Activated naive CD8-positive, alpha-beta T cell treated with anti-CD3 and anti-CD28 coated beads, Interleukin-2, amount 50 U/mL, for 24 hours (primary cell): ENCODE data around the gene FIGNL1.
"Not testable (repeated sequence)": the region's sequence is repeated elsewhere in the genome, so short reads cannot be mapped to it uniquely, and the experiment has no call there.

ENCODE experiments used
- ATAC-seq: fragments of 150-1000 bp; cut with Tn5 transposase; one replicate; pipeline ENCODE4 v1.10.0; 2021
- DNase-seq: peaks from one replicate; pipeline ENCODE4 v3.0.0; 2021
- H3K27ac Mint-ChIP-seq: one replicate; pipeline ENCODE4 v1.8.0; 2021; ENCODE audit warnings: mild to moderate bottlenecking, mixed read lengths
- H3K27me3 Mint-ChIP-seq: one replicate; pipeline ENCODE4 v1.8.0; 2021; ENCODE audit warnings: mixed read lengths
- H3K36me3 Mint-ChIP-seq: one replicate; pipeline ENCODE4 v1.8.0; 2021; ENCODE audit warnings: low read depth, mixed read lengths
- H3K4me1 Mint-ChIP-seq: one replicate; pipeline ENCODE4 v1.8.0; 2021; ENCODE audit warnings: mixed read lengths
- H3K4me3 Mint-ChIP-seq: one replicate; pipeline ENCODE4 v1.8.0; 2021; ENCODE audit warnings: mild to moderate bottlenecking, moderate library complexity, mixed read lengths
- H3K9me3 Mint-ChIP-seq: one replicate; pipeline ENCODE4 v1.8.0; 2021; ENCODE audit warnings: mixed read lengths

Gene FIGNL1

GRCh38 chr7:50462361-50462760 is 12.2 kb upstream of the FIGNL1 start:
- ATAC-seq, result no peak
- no peaks in the 10 kb centered on the region for H3K27me3 Mint-ChIP-seq
- no peak for DNase-seq
- no peaks in the 10 kb centered on the region for H3K9me3 Mint-ChIP-seq
- no peak overlapping the region for H3K4me3 Mint-ChIP-seq
- H3K27ac Mint-ChIP-seq, result no peak overlapping the region
- no peaks in the 10 kb centered on the region for H3K36me3 Mint-ChIP-seq
- H3K4me1 Mint-ChIP-seq, result peaks cover 3% of the 10 kb centered on the region

GRCh38 chr7:50461695-50462094 is 11.5 kb upstream of the FIGNL1 start:
- ATAC-seq (no peak), DNase-seq (no peak)
- H3K9me3 Mint-ChIP-seq, result no peaks in the 10 kb centered on the region

GRCh38 chr7:50459183-50459582 is 9.0 kb upstream of the FIGNL1 start:
- not testable (repeated sequence) for DNase-seq, H3K4me3 Mint-ChIP-seq, H3K27ac Mint-ChIP-seq, ATAC-seq, H3K36me3 Mint-ChIP-seq, H3K27me3 Mint-ChIP-seq, H3K9me3 Mint-ChIP-seq, H3K4me1 Mint-ChIP-seq

More at GRCh38 chr7:50461695-50462094, 11.5 kb upstream of the FIGNL1 start:
- no peak overlapping the region for H3K4me3 Mint-ChIP-seq
- no peaks in the 10 kb centered on the region for H3K27me3 Mint-ChIP-seq
- no peaks in the 10 kb centered on the region for H3K36me3 Mint-ChIP-seq
- no peak overlapping the region for H3K27ac Mint-ChIP-seq
- peaks cover 2% of the 10 kb centered on the region for H3K4me1 Mint-ChIP-seq

GRCh38 chr7:50458651-50459050 is 8.5 kb upstream of the FIGNL1 start:
- H3K36me3 Mint-ChIP-seq, DNase-seq, H3K27me3 Mint-ChIP-seq, H3K4me3 Mint-ChIP-seq, H3K4me1 Mint-ChIP-seq, H3K27ac Mint-ChIP-seq, ATAC-seq, H3K9me3 Mint-ChIP-seq: not testable (repeated sequence)

- Mint-ChIP-seq H3K4me1 (peaks cover 2% of the 10 kb centered on the region), H3K9me3 (no peaks in the 10 kb centered on the region), H3K36me3 (no peaks in the 10 kb centered on the region), H3K4me3 (no peak overlapping the region), H3K27me3 (no peaks in the 10 kb centered on the region), H3K27ac (no peak overlapping the region)
- ATAC-seq, result no peak
- DNase-seq, result no peak
These were observed 6.4 kb upstream of the FIGNL1 start for GRCh38 chr7:50456371-50457123.

- Mint-ChIP-seq H3K27me3 (no peaks in the 10 kb centered on the region), H3K4me1 (peaks cover 8% of the 10 kb centered on the region), H3K36me3 (no peaks in the 10 kb centered on the region), H3K4me3 (no peak overlapping the region), H3K9me3 (no peaks in the 10 kb centered on the region), H3K27ac (no peak overlapping the region)
- no peak for DNase-seq
- no peak for ATAC-seq
These were observed 5.5 kb upstream of the FIGNL1 start for GRCh38 chr7:50455658-50456057.

- H3K4me3 Mint-ChIP-seq, result no peak overlapping the region
- no peak for DNase-seq
- no peak overlapping the region for H3K27ac Mint-ChIP-seq
- no peaks in the 10 kb centered on the region for H3K27me3 Mint-ChIP-seq
- ATAC-seq, result no peak
- H3K4me1 Mint-ChIP-seq, result peaks cover 12% of the 10 kb centered on the region
- H3K36me3 Mint-ChIP-seq, result no peaks in the 10 kb centered on the region
- no peaks in the 10 kb centered on the region for H3K9me3 Mint-ChIP-seq
These were observed 4.8 kb upstream of the FIGNL1 start for GRCh38 chr7:50454968-50455367.

GRCh38 chr7:50450590-50451032 is 461 bp upstream of the FIGNL1 start:
- Mint-ChIP-seq H3K27me3 (no peaks in the 10 kb centered on the region), H3K4me1 (peaks cover 45% of the 10 kb centered on the region), H3K9me3 (no peaks in the 10 kb centered on the region), H3K27ac (peak overlapping the region; percentile 79), H3K36me3 (peaks cover 19% of the 10 kb centered on the region), H3K4me3 (peak overlapping the region; percentile 90)
- DNase-seq, result peak; percentile 37
- peak; percentile 6 for ATAC-seq

GRCh38 chr7:50449501-50449880 is 659 bp downstream of the FIGNL1 start:
- DNase-seq (no peak), ATAC-seq (no peak)
- Mint-ChIP-seq H3K9me3 (no peaks in the 10 kb centered on the region), H3K36me3 (peaks cover 30% of the 10 kb centered on the region), H3K27ac (peak overlapping the region; percentile 79), H3K27me3 (no peaks in the 10 kb centered on the region), H3K4me1 (peaks cover 54% of the 10 kb centered on the region), H3K4me3 (peak overlapping the region; percentile 90)

- peak overlapping the region; percentile 79 for H3K27ac Mint-ChIP-seq
- DNase-seq (no peak), ATAC-seq (no peak)
- no peaks in the 10 kb centered on the region for H3K9me3 Mint-ChIP-seq
- no peaks in the 10 kb centered on the region for H3K27me3 Mint-ChIP-seq
- peaks cover 58% of the 10 kb centered on the region for H3K4me1 Mint-ChIP-seq
- peaks cover 37% of the 10 kb centered on the region for H3K36me3 Mint-ChIP-seq
- H3K4me3 Mint-ChIP-seq, result peak overlapping the region; percentile 90
These were observed 1.3 kb downstream of the FIGNL1 start for GRCh38 chr7:50448823-50449222.

- H3K4me3 Mint-ChIP-seq, result peak overlapping the region; percentile 3
- no peaks in the 10 kb centered on the region for H3K9me3 Mint-ChIP-seq
- H3K27ac Mint-ChIP-seq, result peak overlapping the region; percentile 59
- peaks cover 58% of the 10 kb centered on the region for H3K4me1 Mint-ChIP-seq
- DNase-seq, result no peak
- peak; percentile 47 for ATAC-seq
- H3K36me3 Mint-ChIP-seq, result peaks cover 44% of the 10 kb centered on the region
- no peaks in the 10 kb centered on the region for H3K27me3 Mint-ChIP-seq
These were observed 3.6 kb downstream of the FIGNL1 start for GRCh38 chr7:50446542-50446960.

GRCh38 chr7:50436133-50436806 is 13.9 kb downstream of the FIGNL1 start:
- H3K9me3 Mint-ChIP-seq, result no peaks in the 10 kb centered on the region
- H3K27ac Mint-ChIP-seq, result no peak overlapping the region
- no peaks in the 10 kb centered on the region for H3K4me1 Mint-ChIP-seq
- no peaks in the 10 kb centered on the region for H3K27me3 Mint-ChIP-seq
- ATAC-seq (no peak), DNase-seq (no peak)
- H3K36me3 Mint-ChIP-seq, result peaks cover 28% of the 10 kb centered on the region
- H3K4me3 Mint-ChIP-seq, result no peak overlapping the region

- no peaks in the 10 kb centered on the region for H3K27me3 Mint-ChIP-seq
- no peaks in the 10 kb centered on the region for H3K4me1 Mint-ChIP-seq
- H3K36me3 Mint-ChIP-seq, result peaks cover 2% of the 10 kb centered on the region
- ATAC-seq, result no peak
- H3K4me3 Mint-ChIP-seq, result no peak overlapping the region
- H3K9me3 Mint-ChIP-seq, result no peaks in the 10 kb centered on the region
- no peak for DNase-seq
- no peak overlapping the region for H3K27ac Mint-ChIP-seq
These were observed 18.3 kb downstream of the FIGNL1 start for GRCh38 chr7:50431722-50432305.

GRCh38 chr7:50431316-50431715 is 18.8 kb downstream of the FIGNL1 start:
- DNase-seq (no peak), ATAC-seq (no peak)
- Mint-ChIP-seq H3K4me1 (no peaks in the 10 kb centered on the region), H3K27me3 (no peaks in the 10 kb centered on the region), H3K27ac (no peak overlapping the region), H3K36me3 (no peaks in the 10 kb centered on the region), H3K9me3 (no peaks in the 10 kb centered on the region), H3K4me3 (no peak overlapping the region)

- ATAC-seq (no peak), DNase-seq (no peak)
- Mint-ChIP-seq H3K4me1 (no peaks in the 10 kb centered on the region), H3K27ac (no peak overlapping the region), H3K36me3 (no peaks in the 10 kb centered on the region), H3K27me3 (no peaks in the 10 kb centered on the region), H3K9me3 (no peaks in the 10 kb centered on the region), H3K4me3 (no peak overlapping the region)
These were observed 21.2 kb downstream of the FIGNL1 start for GRCh38 chr7:50428911-50429310.
